ENCODE measurements around the gene ATL2.
"Not testable (repeated sequence)": the region's sequence is repeated elsewhere in the genome, so short reads cannot be mapped to it uniquely, and the experiment has no call there.

The ATL2 gene

GRCh38 chr2:38322224-38322914 lies 54.7 kb downstream of the ATL2 start:
- DNase-seq: no peak

- not testable (repeated sequence) for DNase-seq
Measured at GRCh38 chr2:38319240-38319639, 57.8 kb downstream of the ATL2 start.

GRCh38 chr2:38317725-38318124 lies 59.3 kb downstream of the ATL2 start:
- no peak for DNase-seq

GRCh38 chr2:38315707-38316333 lies 61.3 kb downstream of the ATL2 start:
- peak; percentile 38 for DNase-seq

- DNase-seq: no peak
Measured at GRCh38 chr2:38308821-38309220, 68.3 kb downstream of the ATL2 start.

- no peak for DNase-seq
Measured at GRCh38 chr2:38301969-38302702, 74.9 kb downstream of the ATL2 start.

GRCh38 chr2:38301340-38301968 lies 75.6 kb downstream of the ATL2 start:
- no peak for DNase-seq

GRCh38 chr2:38298539-38298938 lies 78.5 kb downstream of the ATL2 start:
- DNase-seq: no peak

GRCh38 chr2:38296197-38296780 lies 80.8 kb downstream of the ATL2 start:
- no peak for DNase-seq

GRCh38 chr2:38294597-38294996 lies 82.5 kb downstream of the ATL2 start:
- DNase-seq: no peak

- DNase-seq: no peak
Measured at GRCh38 chr2:38293152-38293865, 83.8 kb downstream of the ATL2 start.

- DNase-seq: no peak
Measured at GRCh38 chr2:38290332-38290731, 86.7 kb downstream of the ATL2 start.

GRCh38 chr2:38284971-38285370 lies 92.1 kb downstream of the ATL2 start:
- no peak for DNase-seq

GRCh38 chr2:38281095-38281742 lies 95.9 kb downstream of the ATL2 start:
- DNase-seq: no peak

GRCh38 chr2:38279201-38279600 lies 97.9 kb downstream of the ATL2 start:
- DNase-seq: no peak

GRCh38 chr2:38278117-38278438 lies 99.0 kb downstream of the ATL2 start:
- DNase-seq: not testable (repeated sequence)

GRCh38 chr2:38277245-38278116 lies 99.6 kb downstream of the ATL2 start:
- DNase-seq: no peak

- peak; percentile 92 for DNase-seq
Measured at GRCh38 chr2:38274286-38275276, 102.5 kb downstream of the ATL2 start.

- no peak for DNase-seq
Measured at GRCh38 chr2:38271697-38272096, 105.4 kb downstream of the ATL2 start.

- DNase-seq: no peak
Measured at GRCh38 chr2:38269421-38269820, 107.7 kb downstream of the ATL2 start.
